Stimulated activated CD8-positive, alpha-beta memory T cell treated with anti-CD3 and anti-CD28 coated beads, Interleukin-12 subunit alpha, Interleukin-12 subunit beta, amount 100 ng/mL, for 1 hour (primary cell): ENCODE data around the gene TRIM25.

Experiments used
- DNase-seq: peaks from one replicate; pipeline ENCODE4 v3.0.0-alpha.2; 2020; ENCODE audit warnings: low read depth

Gene TRIM25

GRCh38 chr17:56926270-56926669, 12.4 kb upstream of the TRIM25 start:
- DNase-seq = no peak

DNA sequence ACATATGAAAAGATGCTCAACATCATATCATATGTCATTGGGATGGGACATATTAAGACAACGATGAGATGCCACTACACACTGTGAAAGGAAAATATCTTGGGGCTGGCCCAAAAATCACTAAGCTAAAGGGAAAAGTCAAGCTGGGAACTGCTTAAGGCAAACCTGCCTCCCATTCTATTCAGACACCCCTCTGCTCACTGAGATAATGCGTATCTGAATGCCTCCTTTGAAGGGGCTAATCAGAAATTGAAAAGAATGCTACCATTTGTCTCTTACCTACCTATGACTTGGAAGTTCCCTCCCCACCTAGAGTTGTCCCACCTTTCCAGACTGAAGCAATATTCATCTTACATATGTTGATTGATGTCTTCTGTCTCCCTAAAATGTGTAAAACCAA, 11.2 kb upstream of the TRIM25 start:
- no peak for DNase-seq

- DNase-seq = no peak
Measured at GRCh38 chr17:56919717-56920116, 5.9 kb upstream of the TRIM25 start.

DNA sequence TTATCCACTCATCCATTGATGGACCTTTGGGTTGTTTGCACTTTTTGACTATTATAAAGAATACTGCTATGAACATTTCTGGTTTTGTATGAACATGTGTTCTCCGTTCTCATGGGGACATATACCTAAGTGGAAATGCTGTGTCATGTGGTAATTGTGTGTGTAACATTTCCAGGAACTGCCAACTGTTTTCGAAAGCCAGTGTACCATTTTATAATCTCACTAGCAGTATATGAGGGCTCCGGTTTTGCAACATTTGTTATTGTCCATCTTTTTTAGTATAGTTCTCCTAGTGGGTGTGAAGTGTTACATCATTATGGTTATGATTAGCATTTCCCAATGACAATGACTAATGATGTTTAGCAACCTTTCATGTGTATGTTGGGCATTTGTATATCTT, 5.1 kb upstream of the TRIM25 start:
- no peak for DNase-seq

- no peak for DNase-seq
Measured at GRCh38 chr17:56917559-56918296, 3.9 kb upstream of the TRIM25 start.

DNA sequence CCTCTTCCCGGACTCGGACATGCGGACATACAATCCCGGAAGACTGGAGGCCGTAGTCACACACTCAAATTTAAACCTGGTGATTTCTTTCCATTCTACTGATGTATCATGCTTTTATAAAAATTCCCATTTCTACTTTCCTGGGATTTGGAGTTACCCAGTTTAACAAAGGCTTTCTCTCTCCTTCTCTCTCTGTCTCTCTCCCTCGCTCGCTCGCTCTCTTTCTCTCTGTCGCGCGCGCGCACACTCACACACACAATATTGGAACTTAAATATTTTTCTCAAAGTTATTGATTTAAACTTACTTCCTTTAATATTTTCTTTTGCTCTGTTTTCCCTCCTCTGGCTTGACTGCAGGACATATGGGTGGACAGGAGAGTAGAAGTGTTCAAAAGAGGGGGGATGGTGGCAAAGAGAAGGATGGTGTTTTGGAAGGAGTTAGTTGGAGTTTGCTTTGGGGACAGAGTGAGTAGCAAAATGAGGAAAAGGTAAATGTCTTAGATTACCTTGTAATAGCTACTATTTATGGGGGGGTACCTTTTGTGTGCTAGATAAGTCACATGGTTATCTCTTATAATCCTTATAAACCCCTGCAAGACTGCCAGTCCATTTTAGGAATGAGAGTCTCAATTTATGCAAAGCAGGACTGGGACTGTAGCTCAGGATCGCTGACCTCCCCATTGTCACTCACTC, 878 bp upstream of the TRIM25 start:
- no peak for DNase-seq

DNA sequence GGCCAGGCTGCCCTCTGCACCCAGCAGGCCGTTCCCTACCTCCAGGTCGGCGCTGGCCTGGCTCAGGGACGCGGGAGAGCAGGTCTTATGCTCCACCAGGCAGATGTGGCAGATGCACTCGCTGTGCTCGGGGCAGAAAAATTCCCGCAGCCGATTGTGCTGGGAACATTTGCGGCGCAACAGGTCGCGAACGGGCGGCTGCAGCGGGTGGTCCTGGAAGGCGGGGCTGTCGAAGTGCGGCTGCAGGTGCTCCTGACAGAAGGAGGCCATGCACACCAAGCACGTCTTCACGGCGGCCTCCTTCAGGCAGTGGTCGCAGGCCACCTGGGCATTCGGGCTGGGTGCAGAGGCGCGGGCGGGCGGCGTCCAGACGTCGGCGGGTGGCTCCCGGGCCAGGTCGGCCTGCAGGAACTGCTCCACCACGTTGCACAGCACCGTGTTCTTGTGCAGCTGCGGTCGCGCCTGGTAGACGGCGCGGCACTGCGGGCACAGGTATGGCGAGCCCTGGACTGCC, 439 bp downstream of the TRIM25 start:
- no peak for DNase-seq

DNA sequence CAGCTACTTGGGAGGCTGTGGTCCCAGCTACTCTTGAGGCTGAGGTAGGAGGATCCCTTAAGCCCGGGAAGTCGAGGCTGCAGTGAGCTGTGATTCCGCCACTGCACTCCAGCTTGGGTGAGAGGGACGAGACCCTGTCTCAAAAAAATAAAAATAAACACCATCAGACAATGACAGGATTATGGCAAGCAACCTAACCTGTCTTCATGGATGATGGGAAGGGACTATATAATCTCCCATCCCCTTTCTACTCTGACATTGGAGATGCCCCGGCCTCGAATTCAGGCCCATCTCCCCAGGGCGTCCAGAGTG, 893 bp downstream of the TRIM25 start:
- no peak for DNase-seq

DNA sequence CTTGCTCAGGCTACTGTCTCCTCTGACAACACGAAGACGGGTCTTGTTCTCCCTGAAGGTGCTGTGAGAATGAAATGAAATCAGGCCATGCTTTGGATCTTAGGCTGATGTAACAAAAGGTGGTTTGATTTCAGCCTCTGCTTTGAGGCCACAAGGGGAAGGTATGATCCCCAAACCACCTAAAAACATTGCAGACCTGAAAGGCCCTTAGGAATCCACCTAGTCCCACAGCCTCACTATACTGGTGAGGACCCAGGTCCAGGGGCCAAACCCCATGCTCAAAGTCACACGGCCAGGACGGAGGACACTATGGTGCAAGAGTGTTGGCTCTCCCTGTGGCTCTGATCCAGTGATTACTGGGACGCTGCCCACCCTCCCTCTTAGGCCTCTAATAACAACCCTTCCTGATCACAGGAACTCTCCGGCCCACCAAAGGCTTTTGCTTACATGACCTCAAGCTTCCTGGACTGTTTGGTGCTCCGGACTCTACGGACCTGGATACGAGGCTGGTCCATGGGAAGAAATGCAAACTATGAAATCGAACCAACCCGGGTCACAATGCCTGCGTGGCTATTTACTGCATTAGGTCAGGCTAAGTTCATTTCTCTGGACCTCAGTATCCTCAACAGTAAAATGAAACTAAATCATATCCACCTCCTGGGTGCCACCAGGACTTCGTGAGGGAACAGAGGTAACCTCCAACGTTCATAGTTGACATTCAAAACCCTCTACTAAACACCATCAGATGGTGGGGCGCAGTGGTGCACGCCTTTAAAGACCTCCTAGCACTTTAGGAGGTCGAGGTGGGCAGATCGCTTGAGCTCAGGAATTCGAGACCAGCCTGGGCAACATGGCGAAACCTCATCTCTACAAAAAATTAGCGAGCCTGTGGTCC, 1.5 kb downstream of the TRIM25 start:
- DNase-seq = no peak

- no peak for DNase-seq
Measured at GRCh38 chr17:56910509-56911235, 3.2 kb downstream of the TRIM25 start.

GRCh38 chr17:56909742-56910508, 3.9 kb downstream of the TRIM25 start:
- DNase-seq = no peak

GRCh38 chr17:56908001-56908542, 5.8 kb downstream of the TRIM25 start:
- no peak for DNase-seq

GRCh38 chr17:56903560-56903959, 10.3 kb downstream of the TRIM25 start:
- no peak for DNase-seq

DNA sequence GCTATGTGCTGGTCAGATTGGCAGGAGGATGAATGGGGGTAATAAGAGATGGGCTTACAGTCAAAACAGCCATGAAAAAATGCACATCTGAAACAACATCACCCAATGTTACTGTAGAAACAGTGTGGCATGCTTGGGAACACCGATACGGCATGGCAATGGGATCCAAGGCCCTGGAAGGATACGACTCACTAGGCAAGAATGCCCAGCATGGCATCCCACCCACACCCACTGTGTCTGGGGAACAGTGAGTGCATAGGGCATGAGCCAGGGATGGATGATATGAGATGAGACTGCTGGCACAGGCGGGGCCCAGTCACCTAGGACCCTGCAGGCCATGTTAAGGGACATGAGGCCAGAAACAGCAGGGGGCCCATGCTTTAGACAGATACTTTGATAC, 11.5 kb downstream of the TRIM25 start:
- DNase-seq = no peak

GRCh38 chr17:56899403-56899802, 14.4 kb downstream of the TRIM25 start:
- no peak for DNase-seq

DNA sequence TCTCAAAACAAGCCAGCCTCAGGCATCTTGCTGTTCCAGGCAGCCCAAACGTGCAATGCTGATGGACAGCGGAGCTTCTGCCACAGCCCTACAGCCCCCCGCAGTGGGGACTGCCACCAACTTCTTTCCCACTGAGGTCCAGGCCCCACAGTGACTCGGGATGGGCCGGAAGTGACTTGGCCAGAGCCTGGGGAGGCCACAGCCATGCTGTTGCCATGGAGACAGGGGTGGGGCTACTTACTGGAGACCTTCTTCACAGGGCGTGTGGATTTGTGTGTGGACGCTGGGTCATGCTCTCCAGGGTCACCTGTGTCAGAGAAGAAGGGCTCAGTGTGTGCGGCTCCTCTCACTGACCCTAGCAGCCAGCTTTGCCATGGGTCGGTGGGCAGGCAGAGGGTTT, 15.0 kb downstream of the TRIM25 start:
- no peak for DNase-seq

DNA sequence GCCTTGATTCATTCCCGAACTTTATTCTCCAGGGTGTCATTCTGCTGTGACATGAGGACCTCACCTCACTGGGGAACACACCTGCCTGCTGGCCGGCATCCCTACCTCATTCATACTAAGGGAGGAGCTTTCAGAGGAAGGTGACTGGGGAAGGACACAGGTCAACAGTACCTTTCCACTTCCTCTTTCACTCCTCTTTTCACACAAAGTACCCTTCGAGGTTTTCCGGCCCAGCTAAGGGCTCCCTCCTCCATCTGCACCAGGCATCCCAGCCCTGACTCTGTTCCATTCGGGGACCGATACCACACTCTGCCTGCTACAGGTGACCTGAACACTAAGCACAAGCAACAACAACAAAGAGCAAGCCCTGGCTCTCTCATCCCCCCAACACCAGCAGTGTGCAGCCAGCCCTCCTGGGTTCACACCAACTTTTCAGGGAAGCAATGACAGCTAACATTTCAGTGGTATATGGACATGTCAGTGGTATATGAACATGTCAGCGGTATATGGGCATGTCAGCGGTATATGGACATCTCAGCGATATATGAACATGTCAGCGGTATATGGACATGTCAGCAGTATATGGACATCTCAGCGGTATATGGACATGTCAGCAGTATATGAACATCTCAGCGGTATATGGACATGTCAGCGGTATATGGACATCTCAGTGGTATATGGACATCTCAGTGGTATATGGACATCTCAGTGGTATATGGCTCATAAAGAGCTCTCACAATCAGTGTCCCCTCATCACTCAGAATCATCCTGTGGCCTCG, 16.0 kb downstream of the TRIM25 start:
- no peak for DNase-seq

GRCh38 chr17:56896968-56897359, 16.9 kb downstream of the TRIM25 start:
- no peak for DNase-seq

DNA sequence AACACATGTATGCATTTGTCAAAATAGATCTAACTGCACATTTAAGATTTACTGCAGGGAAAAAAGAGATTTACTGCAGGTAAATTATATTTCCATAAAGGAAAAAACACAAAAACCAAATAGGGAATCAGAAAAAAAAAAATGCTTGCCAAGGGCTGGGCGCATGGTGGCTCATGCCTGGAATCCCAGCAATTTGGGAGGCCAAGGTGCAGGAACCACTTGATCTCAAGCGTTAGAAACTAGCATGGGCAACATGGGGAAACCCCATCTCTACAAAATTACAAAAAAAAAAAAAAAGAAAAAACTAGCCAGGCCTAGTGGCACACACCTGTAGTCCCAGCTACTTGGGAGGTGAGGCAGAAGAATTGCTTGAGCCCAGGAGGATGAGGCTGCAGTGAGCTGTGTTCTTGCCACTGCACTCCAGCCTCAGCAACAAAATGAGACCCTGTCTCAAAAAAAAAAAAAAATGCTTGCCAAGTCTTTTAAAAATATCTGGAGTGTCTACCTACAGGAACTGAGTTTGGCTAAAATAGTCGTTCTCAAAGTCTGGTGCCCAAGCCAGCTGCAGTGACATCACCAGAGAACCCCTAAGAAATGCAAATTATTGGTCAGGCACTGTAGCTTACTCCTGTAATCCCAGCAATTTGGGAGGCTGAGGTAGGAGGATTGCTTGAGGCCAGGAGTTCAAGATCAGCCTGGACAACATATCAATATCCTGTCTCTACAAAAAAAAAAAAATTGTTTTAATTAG, 17.5 kb downstream of the TRIM25 start:
- no peak for DNase-seq
